Bronchial epithelial cell (primary cell): ENCODE data around the gene CHI3L1. TPM values are rescaled to one million over a fixed set of nuclear protein-coding genes. Genes with fewer than 3 reads are reported as not detected.

Source experiments
- DNase-seq: peaks from one replicate; pipeline ENCODE4 v3.0.0-alpha.2; 2010; ENCODE audit warnings: low read depth
- FAIRE-seq: peaks from 2 replicates; lab custom pipeline; 2011; peaks lifted over from hg19 to GRCh38; lab: Jason Lieb, UNC
- H3K27me3 ChIP-seq: 2 replicates; pipeline ENCODE4 v1.5.1; 2011; ENCODE audit warnings: low read length; ENCODE audit not compliant: control insufficient read depth, insufficient read depth
- H3K36me3 ChIP-seq: 2 replicates; pipeline ENCODE4 v1.5.1; 2011; ENCODE audit warnings: low read length; ENCODE audit not compliant: control insufficient read depth, insufficient read depth
- H3K4me3 ChIP-seq: 2 replicates; pipeline ENCODE4 v1.5.1; 2011; ENCODE audit warnings: mild to moderate bottlenecking, low read depth, low read length, control low read depth
- CTCF ChIP-seq: IDR thresholded peaks from 2 replicates; pipeline ENCODE4 v1.5.1; 2011; ENCODE audit warnings: mild to moderate bottlenecking, moderate library complexity, low read length, control low read depth, inconsistent platforms; ENCODE audit not compliant: insufficient read depth, severe bottlenecking
- total RNA-seq: library from RNA; depleted of rRNA; stranded (reverse); fragments of >200 nt; gene quantifications from 2 replicates; pipeline ENCODE4 v1.2.1, GENCODE V29; 2014

CHI3L1 gene
- total RNA-seq, 1 donor from 2014 or later = 0.79 TPM

- FAIRE-seq = no peak
- TF ChIP-seq CTCF = peak; percentile 69
Measured at GRCh38 chr1:203216274-203217138, 30.0 kb upstream of the CHI3L1 start.

GRCh38 chr1:203215573-203215972 is 29.1 kb upstream of the CHI3L1 start:
- DNase-seq = no peak
- peak; percentile 73 for FAIRE-seq

More at GRCh38 chr1:203216274-203217138, 30.0 kb upstream of the CHI3L1 start:
- DNase-seq = peak; percentile 66
- H3K36me3 ChIP-seq = no peaks in the 10 kb centered on the region
- H3K27me3 ChIP-seq = peaks cover 5% of the 10 kb centered on the region
- no peak overlapping the region for H3K4me3 ChIP-seq

GRCh38 chr1:203214871-203215270 is 28.4 kb upstream of the CHI3L1 start:
- Histone ChIP-seq H3K4me3 (no peak overlapping the region), H3K36me3 (no peaks in the 10 kb centered on the region), H3K27me3 (peaks cover 5% of the 10 kb centered on the region)
- DNase-seq = no peak
- TF ChIP-seq CTCF = no peak
- no peak for FAIRE-seq

More at GRCh38 chr1:203215573-203215972, 29.1 kb upstream of the CHI3L1 start:
- TF ChIP-seq CTCF = no peak
- no peak overlapping the region for H3K4me3 ChIP-seq
- H3K36me3 ChIP-seq = no peaks in the 10 kb centered on the region
- peaks cover 5% of the 10 kb centered on the region for H3K27me3 ChIP-seq

- no peak for FAIRE-seq
- H3K27me3 ChIP-seq = peaks cover 4% of the 10 kb centered on the region
- no peak overlapping the region for H3K4me3 ChIP-seq
- TF ChIP-seq CTCF = no peak
- no peaks in the 10 kb centered on the region for H3K36me3 ChIP-seq
- no peak for DNase-seq
Measured at GRCh38 chr1:203213126-203213525, 26.6 kb upstream of the CHI3L1 start.

GRCh38 chr1:203211812-203212211 is 25.3 kb upstream of the CHI3L1 start:
- no peak for TF ChIP-seq CTCF
- DNase-seq = no peak
- H3K36me3 ChIP-seq = no peaks in the 10 kb centered on the region
- H3K27me3 ChIP-seq = peaks cover 4% of the 10 kb centered on the region
- no peak overlapping the region for H3K4me3 ChIP-seq
- FAIRE-seq = no peak

- no peak for FAIRE-seq
- Histone ChIP-seq H3K4me3 (no peak overlapping the region), H3K36me3 (no peaks in the 10 kb centered on the region), H3K27me3 (peaks cover 4% of the 10 kb centered on the region)
- TF ChIP-seq CTCF = no peak
- DNase-seq = no peak
Measured at GRCh38 chr1:203210988-203211387, 24.5 kb upstream of the CHI3L1 start.
